G401.6 (cell line): ENCODE measurements around the gene MAPKAP1.

ENCODE experiments used
- FAIRE-seq: peaks from 2 replicates; lab custom pipeline; 2012; peaks lifted over from hg19 to GRCh38; lab: Jason Lieb, UNC

MAPKAP1 gene

DNA sequence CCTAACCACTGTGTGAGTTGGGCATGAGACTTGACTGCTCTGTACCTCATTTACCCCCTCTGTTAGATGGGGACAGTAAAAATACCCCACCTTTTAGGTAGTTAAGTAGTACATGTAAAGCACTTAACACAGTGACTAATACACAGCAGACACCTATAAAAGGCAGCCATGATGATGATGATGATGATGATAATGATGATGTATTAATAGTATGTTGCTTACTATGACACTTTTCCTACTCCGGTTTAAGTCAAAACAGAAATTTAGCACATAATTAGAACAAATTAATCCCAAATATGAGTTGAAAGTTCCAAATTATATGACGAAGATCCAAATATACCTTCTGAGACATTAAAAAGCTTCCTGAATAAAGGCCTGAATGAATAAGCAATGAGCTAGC, 223.3 kb downstream of the MAPKAP1 start:
- no peak for FAIRE-seq

DNA sequence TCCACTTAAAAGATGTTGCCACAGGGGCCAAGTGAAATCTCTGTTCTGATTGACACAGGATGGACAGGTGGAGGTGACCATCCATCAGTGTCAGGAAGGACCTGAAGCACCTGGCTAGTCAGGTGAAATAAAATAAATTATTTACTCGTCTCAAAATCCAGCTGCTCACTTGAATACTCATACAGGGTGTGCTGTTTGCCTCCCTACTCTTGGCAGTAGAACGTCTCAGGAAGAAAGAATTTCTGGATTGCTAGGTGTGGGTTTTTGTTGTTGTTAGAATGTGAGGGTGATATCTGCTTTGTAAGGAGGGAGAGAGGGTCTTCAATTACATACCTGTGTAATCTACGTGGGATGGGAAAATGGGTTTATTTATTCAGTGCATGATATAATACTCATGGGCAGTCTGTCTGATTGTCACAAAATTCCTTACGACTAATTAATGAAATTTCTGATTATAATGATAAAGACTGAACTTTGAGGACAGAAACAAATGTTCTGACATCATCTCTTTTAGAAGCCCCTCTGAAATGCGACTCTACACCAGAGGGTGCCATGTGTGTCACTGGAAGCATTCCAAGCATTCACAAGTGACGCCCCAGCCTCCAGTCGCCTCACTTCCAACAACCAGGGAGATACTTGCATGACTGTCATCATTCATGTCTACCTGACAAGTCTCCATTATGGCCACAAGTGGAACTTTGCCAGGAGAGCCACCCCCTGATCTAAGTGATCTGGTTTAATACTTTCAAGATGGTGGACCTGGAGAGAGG, 227.0 kb downstream of the MAPKAP1 start:
- FAIRE-seq: no peak

DNA sequence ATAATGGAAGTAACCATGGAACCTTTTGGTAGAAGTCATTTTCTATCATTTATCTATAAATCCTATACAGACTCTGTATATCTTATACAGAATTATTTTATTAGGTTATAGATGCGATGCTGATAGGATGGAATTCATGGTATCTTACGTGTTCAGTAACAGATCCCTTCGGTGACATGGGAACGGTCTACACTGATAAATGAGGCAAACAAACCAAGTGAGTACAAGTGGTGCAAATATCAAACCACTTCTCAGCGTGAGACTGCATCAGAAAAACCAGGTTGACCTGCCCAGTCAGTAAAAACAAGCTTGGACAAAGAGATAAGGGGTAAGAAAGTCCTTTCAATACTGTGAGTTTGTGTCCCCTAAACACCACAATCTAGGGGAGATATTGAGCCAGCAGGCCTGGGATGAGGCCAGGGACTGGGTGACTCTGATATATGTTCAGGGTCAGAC, 229.9 kb downstream of the MAPKAP1 start:
- FAIRE-seq: no peak

DNA sequence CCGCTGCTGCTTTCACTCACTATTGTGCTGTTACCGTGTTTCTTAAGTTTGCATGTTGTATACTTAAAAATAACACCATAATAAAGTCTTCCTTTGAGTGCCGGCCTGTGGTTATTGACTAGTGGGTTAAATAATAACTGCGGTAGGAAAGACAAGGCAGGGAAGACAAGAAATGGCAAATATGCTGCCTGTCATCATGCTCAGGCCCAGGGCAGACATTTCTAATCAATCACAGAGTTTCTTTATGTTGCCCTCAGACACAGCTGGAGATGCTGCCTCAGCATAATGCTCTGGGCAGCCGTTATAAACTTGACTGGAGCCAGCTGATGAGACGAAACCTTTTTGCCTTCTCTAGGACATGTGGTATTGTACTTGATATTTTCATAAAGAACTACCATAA, 230.4 kb downstream of the MAPKAP1 start:
- no peak for FAIRE-seq

DNA sequence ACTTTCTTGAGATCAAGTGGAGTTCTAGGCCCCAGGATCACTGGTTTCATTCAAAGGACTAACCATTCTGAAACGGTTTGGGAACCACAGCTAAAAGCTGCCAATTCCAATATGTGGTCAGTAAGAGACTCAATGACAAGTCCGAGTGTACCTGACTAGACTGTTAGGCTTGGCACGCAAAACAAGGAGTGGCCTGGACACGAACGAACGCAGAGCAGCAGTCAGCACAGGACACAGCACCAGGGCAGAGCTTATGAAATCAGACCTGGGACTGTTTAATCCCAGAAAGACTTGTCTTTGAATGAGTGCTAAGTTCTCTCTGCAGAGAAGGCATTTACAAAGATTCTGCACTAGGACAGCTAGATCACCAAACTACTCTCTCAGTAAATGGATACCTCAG, 231.6 kb downstream of the MAPKAP1 start:
- no peak for FAIRE-seq

DNA sequence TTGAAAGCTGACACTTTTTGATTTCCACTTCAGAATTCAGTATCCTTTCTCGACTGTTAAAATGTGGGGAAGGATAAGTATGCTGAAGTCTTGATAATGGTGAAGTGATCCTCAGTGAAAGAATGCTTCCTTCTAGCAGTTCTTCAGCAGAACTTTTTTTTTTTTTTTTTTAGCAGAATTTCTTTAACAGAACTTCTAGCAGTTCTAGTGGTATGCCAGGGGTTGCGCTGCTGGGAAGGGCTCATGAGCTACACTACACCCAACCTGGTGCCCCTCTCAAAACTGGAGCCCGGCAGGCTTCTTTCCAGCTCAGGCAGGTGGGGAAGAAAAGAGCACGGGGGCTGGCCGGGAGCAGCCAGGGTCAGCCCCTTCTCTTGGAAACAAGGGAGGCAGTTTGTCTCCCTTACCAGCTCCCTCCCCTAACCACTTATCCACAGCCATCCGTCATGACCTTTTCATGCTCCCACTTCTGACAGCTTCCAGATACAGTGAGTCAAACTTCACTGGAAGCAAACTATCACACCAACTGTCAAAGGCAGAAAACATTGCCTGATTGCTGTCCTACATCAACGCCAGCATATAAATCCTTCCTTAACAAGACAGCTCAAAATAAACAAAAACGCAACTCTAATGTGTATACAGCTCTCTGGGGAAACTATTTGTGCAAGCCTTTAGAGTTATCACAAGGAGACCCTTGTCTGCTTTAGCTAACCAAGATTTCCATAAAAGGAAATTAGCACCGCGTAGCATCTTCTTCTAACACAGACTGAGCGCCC, 233.9 kb downstream of the MAPKAP1 start:
- FAIRE-seq: no peak

DNA sequence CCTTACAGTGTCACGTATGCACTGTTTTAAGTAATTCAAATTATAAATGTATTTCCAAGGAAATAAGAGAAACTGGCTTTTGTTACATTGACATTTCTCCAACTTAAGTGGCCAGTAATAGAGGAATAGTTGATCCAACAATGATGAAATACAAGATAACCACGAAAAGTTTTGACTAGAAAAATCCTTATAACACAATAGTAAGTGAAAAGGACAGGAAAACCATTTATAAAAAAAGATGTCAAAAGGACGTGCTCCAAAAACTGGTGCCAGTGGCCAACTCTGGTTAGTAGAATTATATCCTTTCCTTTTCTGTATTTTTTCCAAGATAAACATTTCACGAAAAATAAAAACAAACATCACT, 234.5 kb downstream of the MAPKAP1 start:
- FAIRE-seq: no peak

DNA sequence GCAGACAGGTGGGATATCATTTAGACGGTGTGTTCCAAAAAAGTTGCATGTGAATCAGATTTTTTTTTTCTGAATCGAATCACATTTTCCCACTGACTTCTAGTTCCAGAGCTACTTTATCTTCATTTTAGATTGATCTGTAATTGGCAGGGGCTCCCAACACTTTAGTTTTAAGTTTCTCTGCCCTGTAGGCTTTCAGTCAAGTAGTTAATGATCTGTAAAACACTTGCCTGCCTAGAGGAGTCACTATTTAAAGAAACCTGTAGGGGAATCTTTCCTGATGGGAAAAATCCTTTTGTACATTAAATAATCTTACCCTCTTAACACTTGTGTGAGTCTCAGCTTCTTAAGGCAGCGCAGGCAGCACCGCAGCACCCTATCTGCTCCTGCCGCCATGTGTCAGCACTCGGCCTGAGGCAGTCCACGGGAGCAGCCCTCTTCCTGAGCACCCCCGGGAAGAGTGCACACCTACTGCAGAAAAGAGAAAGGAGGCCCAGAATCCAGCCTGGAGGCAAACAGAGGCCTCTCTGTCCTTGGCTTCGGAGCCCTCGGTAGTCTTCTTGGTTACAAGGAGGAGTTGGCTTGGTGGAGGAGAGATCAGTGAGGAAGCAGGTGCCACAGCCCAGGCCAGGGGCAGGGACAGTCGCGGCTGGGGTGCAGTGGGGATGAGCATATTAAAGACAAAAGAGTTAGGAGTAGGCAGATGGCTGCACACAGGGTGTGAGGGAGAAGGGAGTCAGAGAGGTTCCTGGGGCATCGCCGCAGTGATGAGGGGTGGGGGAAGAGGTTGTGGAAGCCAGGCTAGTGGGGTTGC, 236.0 kb downstream of the MAPKAP1 start:
- no peak for FAIRE-seq

DNA sequence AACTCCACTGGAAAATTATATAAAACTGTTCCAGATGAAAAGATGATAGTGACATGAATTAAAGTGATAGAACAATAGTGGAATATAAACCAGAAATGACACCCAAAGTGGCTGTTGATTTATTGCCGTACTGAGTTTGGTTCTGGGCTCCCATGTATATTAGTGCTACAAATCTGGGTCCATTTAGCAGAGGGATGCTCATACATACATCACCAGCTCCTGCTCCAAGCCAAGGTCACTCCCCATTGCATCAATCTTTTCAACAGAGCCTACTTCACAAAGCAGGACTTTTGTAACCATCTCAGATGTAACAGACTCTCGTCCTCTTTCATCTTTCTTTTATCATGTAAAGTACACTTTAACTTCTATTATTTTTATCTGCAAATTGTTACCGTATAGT, 236.8 kb downstream of the MAPKAP1 start:
- FAIRE-seq: no peak

DNA sequence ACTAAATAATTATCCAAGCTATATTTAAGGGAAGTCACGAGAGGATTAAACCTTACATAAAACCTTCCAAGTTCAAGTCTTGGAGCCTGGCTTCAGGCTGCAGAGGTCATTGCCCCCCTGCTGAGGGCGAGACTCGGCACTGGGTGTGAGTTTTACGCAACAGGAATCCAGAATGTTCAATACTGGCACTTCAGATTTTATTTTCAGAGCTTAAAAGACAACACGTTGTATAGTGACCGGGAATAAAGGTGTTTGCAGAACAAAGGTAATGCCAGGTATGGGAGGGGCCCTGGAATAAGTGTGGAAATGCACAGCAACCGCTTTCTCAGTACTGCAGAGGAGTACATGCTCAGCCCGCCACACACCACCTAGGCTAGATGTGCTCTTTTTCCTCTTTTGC, 238.4 kb downstream of the MAPKAP1 start:
- FAIRE-seq: no peak

DNA sequence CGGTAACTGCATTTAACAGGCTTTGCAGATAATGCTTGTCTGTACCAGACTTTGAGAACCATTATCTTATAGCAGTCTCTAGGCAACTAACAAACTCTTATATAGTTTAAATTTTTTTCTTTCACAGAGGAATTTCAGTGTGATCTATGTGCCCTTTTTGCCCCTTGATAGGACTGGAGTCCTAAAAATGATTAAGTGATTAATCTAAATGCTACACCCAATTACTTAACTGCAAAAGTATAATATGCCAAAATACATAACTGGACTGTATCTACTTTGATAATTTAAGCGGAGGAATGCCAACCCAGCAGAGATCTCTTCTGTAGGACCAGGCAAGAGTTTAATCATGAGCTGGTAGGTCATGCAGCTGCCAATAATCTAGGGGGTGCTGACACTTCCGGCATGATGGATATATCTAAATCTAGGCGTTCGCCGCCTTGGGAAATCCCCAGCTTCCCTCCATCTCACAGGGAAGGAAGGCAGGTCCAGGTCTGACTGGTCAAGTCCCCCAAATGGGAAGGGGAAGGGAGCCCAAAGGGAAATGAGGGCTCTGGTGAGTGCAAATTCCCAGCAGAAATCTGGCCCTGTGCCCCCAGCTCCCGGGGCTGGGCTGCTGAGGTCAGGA, 239.8 kb downstream of the MAPKAP1 start:
- FAIRE-seq: no peak

DNA sequence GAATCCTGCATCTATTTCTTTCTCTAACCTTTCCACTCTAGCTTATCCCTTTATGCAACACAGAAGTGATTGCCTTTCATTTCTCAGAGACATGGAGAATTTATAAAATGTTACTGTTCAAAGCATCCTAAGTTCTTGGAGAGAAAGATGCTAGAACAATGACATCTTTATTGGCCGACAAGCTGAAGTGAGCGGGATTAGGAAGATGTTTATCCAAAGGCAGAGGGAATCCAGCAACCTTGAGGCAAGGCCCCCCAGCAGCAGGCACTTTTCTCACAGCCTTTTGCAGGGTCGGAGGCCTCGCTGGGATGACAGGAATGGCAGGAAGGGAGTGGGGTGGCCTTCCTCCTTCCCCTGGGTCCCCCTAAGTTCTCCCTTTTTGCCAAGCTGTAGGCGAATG, 240.6 kb downstream of the MAPKAP1 start:
- no peak for FAIRE-seq

DNA sequence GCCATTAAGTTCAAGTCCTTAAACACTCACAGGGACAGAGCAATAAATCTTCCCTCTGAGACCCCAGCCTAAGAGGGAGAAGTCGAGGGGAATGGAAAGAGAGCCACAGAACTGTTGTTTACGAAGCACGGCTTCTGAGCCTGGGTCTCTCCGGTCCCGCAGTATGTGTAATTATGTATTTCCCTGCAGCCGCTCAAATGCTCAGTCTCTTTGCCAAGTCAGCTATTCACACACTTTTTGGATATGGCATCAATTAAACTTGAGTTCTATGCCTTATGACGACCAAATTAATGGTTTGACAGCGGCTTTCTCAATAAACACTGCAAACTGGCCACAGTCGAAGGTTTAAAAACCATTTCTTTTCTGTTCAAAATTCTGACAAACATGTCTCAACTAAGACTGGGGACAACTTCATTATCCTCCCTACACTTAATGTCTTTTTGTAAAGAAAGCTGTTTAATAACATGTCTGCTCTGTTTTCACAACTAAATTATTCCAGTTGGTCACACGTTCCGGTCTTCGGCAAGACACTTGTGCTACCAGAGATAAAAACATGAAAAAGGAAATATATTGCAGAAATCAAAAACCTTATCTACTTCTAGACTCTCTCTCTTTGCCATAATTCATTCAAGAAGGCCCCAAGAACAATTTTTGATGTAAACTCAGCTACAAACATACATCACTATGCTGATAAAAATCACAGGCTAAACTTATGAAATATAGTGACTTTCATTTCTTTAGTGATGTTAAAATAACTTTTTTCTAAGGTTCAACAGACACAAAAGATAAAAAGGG, 242.2 kb downstream of the MAPKAP1 start:
- FAIRE-seq: no peak

DNA sequence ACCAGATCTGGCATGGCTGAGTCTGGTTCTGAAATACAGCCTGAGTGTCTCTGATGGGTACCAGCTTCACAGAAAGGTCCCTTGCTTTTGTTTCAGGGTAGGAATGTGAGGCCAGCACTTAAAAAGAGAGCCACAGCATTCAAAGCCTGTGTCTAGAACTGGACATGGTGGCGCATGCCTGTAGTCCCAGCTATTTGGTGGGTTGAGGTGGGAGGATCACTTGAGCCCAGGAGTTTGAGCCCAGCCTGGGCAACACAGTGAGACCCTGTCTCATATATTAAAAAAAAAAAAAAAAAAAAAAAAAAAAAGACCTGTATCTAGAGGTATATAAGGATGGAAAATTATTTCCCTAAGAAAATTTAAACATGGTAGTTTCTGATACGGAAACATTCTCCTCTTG, 243.1 kb downstream of the MAPKAP1 start:
- no peak for FAIRE-seq

DNA sequence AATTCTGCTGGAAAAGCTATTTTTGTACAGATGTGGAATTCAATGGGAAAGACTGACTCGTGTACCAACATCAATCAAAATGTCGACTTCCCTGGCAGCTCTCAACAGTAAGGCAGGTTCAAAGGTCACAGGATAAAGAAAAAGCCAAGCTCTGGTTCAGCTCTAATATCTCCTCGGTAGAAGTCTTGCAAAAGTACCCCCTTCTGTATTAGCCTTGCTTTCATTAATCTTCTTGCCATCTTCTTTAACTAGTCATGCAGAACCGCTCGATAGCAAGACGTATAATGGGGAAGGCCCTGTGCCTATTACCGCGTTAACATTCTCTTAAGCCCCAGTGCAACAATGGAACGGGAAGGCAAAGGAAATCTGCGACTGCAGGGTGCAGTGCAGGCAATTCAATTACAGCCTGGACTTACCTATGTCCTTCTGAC, 244.1 kb downstream of the MAPKAP1 start:
- no peak for FAIRE-seq

DNA sequence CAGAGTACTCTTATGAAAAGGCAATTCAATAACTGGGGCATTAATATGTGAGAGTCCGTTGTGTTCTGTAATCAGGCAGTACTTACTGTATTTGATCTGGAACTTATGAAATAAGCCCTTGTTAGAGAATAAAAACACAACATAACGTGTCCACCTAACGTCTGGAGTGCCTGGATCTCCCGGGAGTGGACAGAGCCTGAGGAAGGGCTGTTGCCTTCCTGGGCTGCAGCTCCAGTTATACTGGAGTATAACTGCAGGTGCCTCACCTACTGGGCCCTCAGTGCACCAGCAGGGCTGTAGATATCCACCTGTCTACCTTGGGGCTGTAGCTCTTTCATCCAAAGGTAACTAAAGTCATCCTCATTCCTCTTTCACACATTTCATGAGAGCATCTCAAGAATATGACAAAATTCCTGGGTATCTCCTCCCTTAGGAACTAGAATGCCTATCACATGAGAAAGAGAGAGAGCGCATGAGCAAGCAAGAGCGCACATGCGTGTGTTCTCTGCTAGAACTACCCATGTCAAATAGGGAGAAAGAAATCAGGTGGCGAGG, 245.3 kb downstream of the MAPKAP1 start:
- no peak for FAIRE-seq

DNA sequence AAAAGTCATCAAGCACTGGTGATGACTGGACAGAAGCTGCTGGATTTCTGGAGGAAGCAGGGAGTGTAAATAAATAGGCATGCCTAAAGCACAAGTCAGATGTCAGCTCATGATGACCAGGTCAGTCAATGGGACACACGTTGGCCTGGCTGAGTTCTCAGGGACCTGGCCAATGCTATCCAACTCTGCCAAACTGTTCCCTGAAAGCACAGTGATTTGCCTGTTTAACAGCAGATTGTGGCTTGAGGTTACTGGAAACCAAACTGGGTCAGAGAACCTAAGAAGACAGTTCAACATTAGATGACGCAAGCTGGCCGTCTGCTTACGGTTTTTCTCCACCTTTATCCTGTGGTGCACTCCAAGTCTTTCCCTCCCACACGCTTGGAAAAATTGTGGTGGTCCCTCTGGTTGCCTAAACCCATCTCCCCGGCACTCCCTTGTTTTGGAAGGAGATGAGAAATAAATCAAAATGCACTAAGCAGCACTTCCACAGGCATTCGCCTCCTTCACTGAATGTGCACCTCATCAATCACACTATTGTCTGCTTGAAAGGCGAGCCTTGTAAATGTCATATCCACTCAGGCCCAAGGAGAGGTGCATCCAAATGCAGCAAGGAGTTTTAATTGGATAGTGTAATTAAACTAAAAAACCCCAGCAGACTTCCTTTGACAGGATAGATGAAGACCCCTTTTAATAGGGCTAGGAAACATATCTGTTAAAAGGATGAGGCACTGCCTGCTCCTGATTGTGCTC, 245.9 kb downstream of the MAPKAP1 start:
- no peak for FAIRE-seq

DNA sequence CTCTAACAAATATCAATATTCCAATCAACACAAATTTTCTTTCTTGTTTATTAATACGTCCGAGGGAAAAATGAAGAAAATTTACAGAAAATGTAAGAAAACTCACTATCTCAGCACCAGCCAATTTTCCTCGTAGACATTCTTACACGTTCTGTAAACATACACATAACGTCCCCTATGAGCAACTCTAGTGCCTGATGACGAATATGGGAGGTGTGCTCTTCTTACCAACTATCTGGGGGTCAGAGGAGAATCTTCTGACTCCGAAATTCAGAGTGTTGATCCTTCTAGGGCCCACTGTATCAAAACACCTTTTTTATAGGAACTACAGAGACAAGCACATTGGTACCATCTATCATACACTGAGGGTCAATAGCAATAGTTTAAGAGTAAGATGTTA, 246.7 kb downstream of the MAPKAP1 start:
- no peak for FAIRE-seq

DNA sequence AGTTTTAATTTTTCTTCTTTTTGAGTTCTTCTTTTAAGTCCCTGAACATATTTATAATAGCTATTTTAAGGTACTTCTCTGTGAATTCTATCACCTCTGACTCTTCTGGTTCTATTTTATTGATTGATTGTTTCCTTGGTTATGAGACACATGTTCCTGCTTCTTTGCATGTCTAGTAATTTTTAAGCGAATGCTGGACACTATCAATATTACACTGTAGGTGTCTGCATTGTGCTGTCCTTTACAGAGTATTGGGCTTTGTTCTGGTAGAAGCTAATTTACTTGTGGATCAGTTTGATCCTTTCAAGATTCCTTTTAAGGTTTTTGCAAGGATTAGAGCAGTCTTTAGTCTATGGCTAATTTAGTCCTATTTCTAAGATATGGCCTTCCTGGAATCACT, 249.7 kb downstream of the MAPKAP1 start:
- FAIRE-seq: no peak

DNA sequence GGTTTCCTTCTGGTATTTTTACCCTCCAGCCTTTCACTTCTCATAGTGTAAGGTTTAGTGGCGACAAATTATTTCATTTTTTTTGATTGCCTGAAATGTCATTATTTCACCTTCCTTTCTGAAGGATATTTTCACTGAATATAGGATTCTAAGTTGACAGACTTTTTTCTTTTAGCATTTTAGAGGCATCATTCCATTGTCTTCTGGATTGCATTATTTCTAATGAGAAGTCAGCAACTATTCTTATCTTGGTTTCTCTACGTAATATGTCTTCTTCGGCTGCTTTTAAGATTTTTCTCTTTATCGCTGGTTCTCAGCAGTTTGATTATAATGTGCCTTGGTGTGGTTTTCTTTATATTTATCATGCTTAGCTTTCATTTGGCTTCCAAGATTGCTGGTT, 251.1 kb downstream of the MAPKAP1 start:
- no peak for FAIRE-seq

DNA sequence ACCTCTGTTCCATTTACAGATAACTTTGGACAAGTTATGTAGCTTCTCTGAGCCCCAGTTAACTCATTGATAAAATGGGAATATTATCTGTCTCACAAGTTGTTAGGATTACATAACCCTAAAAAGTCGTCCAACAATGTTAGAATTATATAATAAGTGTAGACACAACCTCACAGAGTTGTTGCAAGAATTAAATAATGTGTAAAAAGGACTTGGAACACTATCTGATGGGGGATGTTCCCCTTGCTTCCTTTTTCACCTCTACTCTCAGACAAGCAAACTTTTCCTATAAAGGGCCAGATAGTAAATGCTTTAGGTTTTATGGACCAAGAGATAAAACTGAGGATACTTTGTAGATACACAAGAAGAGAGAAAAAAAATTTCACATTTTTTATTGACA, 251.9 kb downstream of the MAPKAP1 start:
- no peak for FAIRE-seq
